GM21825 (cell line): Measurements from ENCODE around the gene TMEM174.

Source experiments
- ATAC-seq: cut with Tn5 transposase; IDR thresholded peaks from one replicate; pipeline ENCODE4 v1.9.1; 2021; ENCODE audit warnings: mild to moderate bottlenecking, moderate library complexity; ENCODE audit not compliant: unreplicated experiment

TMEM174 gene

DNA sequence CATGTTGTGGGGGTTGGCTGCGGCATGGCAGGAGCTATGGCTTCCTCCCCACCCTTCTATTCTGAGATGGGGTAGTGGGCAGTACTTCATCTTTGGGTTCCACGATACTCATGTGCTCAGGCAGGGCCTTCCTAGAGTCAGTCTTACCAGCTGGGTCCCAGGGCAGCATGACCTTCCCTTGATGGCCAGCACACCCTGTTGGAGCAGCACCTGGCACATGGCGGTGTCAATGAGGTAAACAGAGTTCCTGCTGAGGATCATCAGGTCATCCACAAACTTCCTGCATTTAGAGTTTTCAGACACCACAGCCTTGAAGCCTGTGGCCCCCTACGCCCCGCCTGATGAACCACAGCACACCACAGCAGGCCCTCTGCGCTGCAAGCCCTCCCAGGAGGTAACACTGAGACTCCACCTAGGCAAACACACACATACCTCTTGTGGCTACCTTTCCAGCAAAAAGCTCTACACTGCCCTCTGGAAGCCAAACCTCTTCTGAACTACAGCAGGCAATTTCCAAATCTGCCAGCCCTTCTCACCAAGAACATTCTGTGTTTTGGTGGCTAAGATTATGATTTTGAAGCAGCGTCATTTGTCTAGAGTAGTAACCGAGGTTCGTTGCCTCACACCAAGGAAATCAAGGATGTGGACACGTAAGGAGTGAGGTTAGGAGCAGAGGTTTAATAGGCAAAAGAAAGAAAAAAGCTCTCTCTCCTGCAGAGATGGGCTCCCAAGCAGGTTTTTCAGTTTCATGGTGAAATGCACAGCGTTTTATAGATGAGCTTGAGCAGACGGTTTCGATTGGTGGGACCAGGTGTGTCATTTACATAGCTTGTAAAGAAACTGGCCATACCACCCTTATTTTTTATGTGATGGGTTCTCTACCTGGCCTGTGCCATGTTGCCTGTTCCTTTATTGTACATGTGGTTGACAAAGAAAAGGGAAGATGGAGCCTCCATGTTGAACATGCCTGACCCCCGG lies 20.3 kb upstream of the TMEM174 start:
- no peak for ATAC-seq

DNA sequence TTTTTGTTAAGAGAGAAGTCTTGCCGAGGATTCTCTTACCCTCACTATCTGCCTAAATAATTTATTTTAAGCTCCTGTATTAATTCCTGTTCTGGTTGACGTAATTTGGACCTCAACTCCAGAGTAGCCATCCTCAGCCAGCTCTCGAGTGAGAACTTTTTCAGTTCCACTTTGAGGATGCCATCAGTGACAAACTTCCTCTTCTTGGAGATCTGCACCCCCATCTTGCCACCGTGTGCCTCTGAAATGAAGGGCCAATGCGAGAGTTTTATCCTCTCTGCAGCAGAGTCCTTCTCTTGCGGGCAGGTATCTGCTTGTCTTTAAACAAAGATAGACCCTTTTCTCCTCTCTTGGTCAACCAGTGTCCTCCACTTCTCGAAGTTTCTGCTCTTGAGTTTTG lies 19.5 kb upstream of the TMEM174 start:
- no peak for ATAC-seq

DNA sequence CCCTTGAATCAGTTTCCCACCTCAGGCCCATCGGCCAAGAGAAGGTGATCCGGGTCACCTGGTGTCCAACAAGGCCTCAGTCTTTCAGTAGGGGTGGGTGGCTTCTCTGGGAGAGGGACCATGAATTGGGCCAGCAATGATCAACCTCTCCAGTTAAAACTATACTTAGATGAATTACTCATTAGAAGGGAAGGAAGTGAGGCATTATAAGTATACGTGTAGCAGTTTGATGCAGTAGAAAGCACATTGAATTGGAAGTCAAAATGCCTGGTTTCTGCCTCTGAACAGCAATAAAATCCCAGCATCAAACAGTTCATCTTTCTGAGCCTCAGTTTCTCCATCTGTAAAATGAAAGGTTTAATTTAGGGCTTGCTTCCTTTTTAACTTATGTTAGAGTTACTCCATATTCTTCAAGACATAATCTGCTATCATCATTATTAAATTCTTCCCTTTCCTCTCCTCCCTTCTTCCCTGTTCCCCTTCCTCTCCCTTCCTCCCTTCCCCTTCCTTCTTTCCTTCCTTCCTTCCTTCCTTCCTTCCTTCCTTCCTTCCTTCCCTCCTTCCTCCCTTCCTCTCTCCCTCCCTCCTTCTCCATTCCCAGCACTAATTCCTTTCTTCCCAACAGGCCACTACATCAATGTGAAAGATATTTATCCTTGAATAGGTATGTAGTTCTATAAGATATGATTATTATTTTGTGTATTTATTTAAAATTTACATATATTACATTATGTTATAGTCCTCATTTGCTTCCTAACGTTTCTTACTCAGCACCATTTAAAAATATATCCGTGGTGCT lies 18.6 kb upstream of the TMEM174 start:
- ATAC-seq, result no peak

DNA sequence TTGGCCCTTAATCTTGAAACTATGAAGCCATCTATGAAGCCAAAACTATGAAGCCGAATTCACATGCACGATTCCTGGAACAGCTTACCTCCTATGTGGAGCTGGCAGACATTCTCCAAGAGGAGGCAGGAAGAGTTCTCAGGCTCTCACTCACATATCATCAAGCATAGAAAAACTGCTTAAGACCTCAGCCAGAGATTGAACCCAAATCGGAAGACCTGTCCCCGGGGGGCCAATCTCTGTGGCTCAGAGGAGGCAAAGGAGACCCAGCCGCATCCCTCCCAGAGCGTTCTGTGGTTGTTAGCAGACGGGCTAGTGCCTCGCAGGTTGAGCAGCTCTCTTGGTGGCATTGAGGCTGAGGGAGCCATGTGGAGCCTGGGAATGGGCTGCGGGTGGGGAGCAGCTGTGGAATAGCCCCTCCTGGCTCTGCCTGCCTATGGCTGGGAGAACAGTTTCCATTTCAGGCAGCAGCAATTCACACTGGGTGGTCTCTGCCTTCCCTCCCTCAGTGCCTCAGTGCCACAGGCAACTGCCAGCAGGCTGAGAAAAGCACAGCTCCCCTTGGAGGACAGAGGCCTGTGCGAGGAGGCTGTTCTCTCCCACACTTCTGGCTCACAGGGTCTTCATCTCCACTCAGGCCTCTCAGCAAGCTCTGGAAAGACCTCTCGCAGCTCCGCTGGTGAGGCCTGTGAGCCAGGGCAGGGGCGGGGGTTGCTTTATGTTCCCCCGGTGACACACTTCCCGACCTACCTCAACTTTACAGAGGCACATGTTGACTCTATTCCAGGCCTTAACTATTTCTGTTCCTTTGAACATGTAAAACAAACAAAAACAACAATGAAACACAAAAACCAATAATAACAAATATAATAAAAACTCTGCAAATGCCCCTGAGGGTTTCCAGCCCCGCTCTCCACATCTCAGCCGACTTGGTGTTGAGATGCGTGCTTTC lies 17.4 kb upstream of the TMEM174 start:
- ATAC-seq, result no peak

DNA sequence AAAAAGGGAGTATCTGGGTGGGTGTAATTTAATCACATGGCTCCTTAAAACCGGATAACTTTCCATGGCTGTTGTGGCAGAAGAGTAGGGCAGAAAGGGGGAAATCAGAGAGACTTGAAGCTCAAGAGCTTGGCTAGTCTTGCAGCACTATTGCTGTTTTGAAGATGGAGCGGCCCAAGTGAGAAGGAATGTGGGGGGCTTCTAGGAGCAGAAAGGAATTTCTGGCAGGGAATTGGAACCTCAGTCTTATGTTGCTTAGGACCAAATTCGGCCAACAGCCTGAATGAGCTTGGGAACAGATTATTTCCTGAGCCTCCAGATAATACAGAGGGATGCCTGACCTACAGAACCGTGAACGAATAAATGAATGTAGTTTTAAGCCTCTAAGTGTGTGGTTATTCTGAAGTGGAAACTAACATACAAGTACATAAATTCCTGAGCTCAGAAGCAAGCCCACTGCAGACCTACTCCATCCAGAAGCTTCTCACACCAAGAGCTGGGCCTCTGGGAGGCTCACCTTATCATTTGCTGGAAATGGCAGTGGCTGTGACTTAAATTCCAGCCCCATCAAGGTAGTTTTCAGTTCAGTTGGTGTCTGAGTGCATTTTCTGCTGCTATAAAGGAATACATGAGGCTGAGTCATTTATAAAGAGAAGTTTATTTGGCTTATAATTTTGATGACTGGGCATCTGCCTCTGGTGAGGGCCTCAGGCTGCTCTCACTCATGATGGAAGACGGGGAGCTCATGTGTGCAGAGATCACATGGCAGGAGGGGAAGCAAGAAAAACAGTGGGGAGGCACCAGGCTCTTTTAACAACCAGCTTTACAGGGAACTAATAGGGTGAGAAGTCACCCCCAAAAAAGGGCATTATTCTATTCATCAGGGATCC lies 15.3 kb upstream of the TMEM174 start:
- ATAC-seq, result no peak

DNA sequence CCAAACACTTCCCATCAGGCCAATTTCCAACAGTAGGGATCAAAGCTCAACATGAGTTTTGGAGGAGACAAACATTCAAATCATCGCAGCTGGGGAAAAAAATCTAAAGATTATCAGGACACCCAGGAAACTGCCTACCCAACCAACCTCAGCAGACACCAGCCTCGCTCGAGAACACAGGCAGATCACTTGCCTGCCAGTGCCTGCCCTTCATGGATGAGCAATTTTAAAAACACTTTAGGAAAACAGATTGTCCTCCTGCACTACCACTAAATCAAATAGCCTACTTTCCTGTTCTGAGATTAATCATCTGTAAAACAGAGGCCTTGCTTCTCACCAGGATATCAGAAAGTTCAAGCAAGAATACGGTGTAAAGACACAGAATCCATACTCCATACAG lies 14.7 kb upstream of the TMEM174 start:
- no peak for ATAC-seq

DNA sequence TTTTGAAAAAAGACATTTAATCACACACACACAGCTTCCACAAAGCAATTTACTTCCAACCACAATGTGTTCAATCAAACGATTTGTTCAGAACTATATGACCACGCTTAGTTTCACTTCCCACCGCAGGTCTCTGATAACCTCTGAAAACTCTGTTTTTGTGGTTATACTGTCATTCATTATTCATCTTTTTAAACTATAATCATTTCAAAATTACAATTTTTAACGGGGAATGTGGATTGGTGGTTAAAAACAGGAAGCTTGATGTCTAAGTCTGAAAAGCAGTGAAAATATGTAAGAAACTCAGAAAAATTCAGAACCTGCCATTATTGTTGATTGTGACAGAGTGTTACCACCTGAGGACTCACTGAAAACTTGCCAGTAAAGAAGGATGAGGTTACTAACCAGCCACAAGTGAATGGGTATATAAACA lies 12.7 kb upstream of the TMEM174 start:
- peak; percentile 54 for ATAC-seq

DNA sequence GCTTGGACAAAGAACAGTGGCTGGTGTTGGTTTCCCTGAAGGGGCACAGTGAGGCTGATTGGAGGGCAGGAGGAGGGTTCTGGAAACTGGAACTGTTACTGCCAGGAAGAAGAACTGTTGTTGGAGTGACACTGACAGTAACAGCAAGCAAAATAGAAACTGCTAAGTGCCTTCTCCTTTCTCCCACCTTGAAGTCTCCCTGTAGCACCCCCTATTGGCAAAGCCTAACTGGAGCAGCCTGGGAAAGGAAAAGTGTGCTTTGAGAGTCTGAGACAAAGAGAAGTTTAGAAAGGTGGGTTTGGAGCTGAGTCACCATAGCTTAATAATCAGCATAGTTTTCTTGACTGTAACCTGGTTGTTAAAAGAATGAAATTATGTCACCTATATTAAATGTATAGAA lies 2.5 kb upstream of the TMEM174 start:
- no peak for ATAC-seq

DNA sequence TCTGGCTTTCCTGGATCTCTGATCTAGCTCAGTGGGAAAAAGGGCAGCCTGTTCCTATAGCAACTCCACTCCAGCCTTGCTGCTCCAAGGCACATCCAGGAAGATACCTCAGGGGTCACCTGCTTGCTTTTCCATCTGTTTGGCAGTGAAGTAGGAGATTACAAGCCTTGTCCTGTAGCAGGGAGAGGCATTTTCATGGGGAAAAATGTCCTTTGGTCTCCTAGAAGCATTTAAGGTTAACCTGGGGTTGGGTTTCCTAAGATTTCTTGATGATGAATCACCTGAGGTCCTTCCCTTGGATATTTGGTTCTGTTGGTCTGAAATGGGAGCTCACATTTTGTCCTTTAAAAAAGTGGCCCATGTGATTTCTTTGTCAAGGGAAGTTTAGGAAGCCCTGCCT lies 1.5 kb upstream of the TMEM174 start:
- ATAC-seq, result no peak

DNA sequence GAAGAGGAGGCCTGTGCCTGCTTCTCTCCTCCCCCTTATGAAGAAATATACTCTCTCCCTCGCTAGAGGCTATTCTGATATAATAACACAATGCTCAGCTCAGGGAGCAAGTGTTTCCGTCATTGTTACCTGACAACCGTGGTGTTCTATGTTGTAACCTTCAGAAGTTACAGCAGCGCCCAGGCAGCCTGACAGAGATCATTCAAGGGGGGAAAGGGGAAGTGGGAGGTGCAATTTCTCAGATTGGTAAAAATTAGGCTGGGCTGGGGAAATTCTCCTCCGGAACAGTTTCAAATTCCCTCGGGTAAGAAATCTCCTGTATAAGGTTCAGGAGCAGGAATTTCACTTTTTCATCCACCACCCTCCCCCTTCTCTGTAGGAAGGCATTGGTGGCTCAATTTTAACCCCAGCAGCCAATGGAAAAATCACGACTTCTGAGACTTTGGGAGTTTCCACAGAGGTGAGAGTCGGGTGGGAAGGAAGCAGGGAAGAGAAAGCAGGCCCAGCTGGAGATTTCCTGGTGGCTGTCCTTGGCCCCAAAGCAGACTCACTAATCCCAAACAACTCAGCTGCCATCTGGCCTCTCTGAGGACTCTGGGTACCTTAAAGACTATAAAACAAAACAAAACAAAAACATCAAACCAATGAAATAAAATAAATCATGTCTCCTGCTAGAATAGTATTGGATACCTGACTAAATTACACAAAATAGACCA lies 1.3 kb downstream of the TMEM174 start:
- ATAC-seq, result no peak

DNA sequence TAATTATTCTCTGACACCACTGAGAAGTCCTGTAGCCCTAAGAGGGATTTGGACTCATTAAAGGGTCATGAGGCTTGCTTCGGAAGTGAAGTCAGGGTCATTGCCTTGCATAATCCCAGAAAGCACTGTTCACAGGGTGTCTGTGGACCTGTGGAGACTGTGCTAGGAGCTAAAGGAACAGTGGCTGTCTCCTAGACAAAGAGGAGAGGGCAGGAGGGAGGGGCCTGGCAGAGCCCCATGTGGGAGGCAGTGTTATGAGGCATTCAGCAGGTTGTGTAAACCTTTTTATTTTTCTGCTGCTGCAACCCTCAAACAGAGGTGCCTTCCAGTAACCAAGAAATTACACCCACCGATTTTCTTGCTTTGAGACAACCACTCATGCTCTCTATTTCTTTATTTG lies 3.3 kb downstream of the TMEM174 start:
- ATAC-seq, result no peak

DNA sequence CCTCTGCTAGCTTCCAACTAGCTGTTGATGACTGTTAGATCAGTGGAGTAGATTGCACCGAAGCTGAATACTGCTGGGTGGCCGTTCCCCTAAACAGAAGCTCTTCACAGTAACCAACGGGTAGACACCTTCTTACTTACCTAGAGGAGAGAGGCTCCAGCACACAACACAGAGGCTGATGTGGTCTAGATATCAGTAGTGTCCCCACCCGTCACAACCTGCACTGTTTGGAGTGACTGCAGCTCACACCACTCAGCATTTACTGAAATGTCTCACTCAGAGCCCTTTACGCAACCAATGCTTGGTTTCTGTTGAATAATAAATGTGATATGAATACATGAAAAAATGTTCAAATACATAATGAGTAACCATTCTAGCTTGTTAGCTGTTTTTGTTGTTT lies 5.3 kb downstream of the TMEM174 start:
- no peak for ATAC-seq

DNA sequence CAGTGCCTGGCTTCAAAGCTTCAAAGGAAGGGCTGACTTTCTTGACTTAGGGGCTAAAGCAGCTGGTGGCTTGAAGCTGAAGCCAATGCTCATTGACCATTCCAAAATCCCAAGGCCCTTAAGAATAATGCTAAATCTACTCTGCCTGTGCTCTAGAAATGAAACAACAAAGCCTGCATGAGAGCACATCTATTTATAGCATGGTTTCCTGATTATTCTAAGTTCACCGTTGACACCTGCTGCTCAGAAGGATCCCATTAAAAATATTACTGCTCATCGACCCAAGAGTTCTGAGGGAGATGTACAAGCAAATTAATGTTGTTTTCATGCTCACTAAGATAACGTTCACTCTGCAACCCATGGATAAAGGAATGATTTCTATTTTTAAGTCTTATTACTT lies 6.7 kb downstream of the TMEM174 start:
- ATAC-seq, result no peak

DNA sequence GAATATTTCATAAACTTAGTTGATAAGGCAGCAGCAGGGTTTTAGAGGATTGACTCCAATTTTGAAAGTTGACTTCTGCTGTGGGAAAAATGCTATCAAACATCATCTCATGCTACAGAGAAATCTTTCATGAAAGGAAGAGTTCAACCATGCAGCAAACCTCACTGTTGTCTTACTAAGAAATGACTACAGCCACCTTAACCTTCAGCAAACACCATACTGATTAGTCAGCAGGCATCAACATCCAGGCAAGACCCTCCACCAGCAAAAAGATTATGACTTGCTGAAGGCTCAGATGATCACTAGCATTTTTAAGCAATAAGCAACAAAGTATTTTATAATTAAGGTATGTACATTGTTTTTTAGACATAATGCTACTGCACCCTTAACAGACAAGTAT lies 7.6 kb downstream of the TMEM174 start:
- ATAC-seq, result no peak

DNA sequence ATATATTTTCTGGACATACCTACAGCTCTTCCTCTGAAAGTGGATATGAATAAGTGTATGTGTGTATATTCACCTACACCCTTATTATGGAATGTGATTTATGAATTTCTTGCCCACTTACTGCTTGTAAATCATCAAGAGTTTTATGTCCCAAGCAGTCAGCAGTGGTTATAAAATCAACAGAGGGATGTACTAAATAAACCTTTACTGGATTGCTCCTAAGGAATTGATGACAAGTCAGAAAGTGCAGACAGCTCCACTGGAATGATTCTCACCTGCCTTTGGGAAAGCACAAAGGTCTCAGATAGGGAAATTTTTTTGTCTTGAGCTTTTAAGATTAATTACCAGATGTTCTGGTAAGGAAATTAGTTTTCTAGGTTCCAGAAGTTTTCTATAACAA lies 9.3 kb downstream of the TMEM174 start:
- no peak for ATAC-seq

DNA sequence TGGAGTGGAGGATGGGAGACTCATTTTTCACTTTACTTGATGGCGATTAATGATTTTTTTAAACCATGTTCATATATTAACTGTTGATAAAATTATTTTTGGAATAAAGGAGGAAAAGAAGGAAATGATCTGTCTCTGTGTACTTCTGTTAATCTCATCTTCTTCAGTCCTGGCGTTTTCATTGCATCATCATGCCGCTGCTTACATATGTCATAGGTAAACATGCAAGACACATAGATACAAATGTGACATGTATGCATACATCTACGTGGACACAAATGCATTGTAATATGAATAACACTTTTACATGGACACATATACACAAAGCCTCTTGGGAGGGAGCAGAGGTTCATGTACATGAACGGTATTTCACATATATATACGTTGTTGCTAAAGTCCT lies 10.0 kb downstream of the TMEM174 start:
- no peak for ATAC-seq

DNA sequence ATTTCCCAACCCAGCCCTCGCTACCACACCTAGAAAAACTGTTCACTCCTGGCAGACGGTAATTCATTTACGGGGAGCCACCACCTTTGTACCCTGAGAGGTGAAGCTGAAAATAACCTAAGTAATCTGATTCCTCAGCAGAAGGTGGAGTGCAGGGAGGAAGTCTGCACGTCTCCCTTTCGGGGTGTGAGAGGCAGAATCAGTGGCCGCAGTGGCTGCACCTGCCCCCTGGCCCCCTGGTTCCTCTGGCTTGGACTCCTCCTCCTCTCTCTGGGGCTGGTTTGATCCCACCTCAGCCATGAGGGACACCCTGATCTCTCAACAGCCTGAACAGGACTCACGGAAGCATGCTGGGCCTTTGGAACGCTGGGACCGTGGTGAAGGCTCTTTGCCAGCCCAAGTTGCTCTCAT lies 10.5 kb downstream of the TMEM174 start:
- ATAC-seq, result no peak

DNA sequence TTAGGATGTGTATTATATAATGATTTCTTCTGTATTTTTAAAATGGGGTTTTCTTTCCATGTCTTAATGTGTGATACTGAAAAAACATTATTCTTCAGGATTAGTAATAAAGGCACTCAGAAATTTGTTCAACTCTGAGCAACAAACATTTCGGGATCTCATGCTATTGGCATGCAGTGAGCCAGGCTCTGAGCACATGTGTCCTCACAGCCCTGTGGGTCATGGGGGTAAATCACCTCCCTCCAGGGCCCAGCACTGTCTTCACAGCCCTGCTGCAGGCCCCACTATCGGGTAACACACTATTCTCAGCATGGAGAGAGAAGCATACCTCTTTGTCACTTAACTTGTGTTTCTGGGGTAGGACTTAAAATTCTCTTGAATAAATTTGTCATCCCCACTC lies 14.0 kb downstream of the TMEM174 start:
- no peak for ATAC-seq
